ENCODE data around the gene RIOK1.
"Not testable (repeated sequence)": the region's sequence is repeated elsewhere in the genome, so short reads cannot be mapped to it uniquely, and the experiment has no call there.

Gene RIOK1

DNA sequence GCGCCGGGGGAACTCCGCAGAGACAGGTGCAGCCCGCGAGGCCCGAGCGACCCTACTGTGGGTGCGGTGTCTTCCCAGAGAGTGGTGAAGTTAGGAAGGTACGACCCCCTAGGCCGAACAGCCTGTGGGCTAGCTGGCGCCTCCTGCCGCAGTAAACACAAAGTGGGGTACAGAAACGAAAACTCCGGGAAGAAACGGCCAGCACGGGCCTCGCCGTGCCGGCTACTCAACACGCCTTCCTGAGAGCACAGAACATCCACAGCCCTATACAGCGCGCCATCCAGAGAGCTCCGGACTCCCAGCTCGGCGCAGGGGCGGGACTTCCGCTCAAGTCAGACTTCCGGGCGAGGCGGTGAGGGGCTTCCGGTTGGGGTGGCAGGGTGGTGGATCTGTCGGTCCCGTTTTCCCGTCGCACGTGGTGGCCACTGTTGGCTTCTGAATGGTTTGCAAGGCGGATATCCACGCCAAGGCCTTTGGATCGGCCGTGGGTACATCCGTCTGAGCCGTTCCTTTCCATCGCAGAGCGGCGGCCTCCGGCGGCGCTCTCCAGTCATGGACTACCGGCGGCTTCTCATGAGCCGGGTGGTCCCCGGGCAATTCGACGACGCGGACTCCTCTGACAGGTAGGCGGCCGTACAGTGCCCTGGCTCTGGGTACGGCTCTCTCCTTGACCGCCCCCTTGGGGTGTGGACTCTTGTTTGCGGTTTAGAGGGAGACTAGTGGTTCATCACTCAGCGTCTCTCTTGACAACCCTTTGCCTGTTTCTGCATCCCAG is at the start of gene RIOK1, which contains the start of gene CAGE1:
RIOK1 (plus strand) TSS at position 358 of the 775 bp plus-strand sequence; CDS start at position 553, 195 bp downstream.
CAGE1 (minus strand) TSS at position 292 of the 775 bp plus-strand sequence. CDS start 2,569 bp downstream, outside the sequence.
- H3K4me3 ChIP-seq (ENCODE audit: low read length) = peak within 1 kb of the TSS; percentile 83
- TF ChIP-seq, protein P1, sequence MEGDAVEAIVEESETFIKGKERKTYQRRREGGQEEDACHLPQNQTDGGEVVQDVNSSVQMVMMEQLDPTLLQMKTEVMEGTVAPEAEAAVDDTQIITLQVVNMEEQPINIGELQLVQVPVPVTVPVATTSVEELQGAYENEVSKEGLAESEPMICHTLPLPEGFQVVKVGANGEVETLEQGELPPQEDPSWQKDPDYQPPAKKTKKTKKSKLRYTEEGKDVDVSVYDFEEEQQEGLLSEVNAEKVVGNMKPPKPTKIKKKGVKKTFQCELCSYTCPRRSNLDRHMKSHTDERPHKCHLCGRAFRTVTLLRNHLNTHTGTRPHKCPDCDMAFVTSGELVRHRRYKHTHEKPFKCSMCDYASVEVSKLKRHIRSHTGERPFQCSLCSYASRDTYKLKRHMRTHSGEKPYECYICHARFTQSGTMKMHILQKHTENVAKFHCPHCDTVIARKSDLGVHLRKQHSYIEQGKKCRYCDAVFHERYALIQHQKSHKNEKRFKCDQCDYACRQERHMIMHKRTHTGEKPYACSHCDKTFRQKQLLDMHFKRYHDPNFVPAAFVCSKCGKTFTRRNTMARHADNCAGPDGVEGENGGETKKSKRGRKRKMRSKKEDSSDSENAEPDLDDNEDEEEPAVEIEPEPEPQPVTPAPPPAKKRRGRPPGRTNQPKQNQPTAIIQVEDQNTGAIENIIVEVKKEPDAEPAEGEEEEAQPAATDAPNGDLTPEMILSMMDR (conservative IDR thresholded peaks at IDR 0.05; ENCODE audit: low read length) = peak; percentile 18
- peak; percentile 93 for DNase-seq (ENCODE audit: low read depth)

DNA sequence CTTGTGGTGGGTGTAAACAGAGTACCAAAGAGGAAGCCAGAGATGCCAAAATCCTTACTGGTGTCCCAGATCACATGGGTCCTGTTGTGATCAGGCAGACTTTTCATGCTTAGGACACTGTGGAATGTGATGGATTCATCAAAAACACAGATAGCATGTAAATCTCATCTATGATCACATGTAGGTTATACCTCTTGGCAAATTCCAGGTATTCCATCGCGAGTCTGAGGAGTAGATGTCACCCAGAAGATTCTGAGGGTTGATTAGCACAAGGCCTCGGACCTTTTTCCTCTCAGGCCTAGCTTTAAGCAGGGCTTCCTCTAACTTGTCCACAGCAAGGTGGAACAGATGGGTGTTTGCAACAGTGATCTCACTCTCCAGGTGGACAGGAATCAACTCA is 48.3 kb upstream of the RIOK1 start:
- DNase-seq (ENCODE audit: low read depth) = no peak
- TF ChIP-seq, protein P1 (conservative IDR thresholded peaks at IDR 0.05; ENCODE audit: low read length) = no peak
- H3K4me3 ChIP-seq (ENCODE audit: low read length) = no peak overlapping the region

DNA sequence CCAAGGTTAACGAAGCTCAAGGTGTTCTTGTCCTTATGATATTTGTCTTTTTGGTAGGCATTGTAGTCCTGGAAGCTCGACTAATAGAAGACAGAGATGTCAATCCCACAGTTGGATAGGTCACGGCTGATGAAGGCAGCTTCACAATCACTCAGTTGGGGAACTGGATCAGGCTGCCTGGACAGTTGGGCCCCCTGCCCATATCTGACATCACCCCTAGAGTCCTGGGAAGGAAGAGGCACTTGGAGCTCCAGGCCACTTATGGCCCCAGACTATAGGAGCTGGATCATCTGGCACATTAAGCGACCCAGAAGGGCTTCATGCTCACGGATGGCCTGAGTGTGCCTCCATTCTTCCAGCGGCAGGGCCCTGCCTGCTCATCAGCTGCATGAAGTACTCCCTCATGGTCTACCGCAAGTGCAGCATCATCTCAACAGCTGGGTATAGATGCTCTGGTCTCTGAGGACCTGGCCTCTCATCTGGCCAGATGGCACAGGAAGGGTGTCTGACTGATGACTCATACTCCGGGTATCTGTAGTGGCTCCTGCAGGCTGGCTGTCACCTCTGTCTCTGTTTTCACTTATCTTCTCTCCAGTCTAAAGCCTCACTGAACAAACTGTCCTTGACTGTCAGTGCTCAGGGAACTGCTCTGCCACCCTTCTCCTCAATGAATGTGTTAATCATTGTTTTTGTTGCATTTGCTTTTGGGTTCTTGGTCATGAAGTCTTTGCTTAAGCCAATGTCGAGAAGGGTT is 47.4 kb upstream of the RIOK1 start:
- peak; percentile 5 for DNase-seq (ENCODE audit: low read depth)
- no peak overlapping the region for H3K4me3 ChIP-seq (ENCODE audit: low read length)
- TF ChIP-seq, protein P1 (conservative IDR thresholded peaks at IDR 0.05; ENCODE audit: low read length) = no peak

DNA sequence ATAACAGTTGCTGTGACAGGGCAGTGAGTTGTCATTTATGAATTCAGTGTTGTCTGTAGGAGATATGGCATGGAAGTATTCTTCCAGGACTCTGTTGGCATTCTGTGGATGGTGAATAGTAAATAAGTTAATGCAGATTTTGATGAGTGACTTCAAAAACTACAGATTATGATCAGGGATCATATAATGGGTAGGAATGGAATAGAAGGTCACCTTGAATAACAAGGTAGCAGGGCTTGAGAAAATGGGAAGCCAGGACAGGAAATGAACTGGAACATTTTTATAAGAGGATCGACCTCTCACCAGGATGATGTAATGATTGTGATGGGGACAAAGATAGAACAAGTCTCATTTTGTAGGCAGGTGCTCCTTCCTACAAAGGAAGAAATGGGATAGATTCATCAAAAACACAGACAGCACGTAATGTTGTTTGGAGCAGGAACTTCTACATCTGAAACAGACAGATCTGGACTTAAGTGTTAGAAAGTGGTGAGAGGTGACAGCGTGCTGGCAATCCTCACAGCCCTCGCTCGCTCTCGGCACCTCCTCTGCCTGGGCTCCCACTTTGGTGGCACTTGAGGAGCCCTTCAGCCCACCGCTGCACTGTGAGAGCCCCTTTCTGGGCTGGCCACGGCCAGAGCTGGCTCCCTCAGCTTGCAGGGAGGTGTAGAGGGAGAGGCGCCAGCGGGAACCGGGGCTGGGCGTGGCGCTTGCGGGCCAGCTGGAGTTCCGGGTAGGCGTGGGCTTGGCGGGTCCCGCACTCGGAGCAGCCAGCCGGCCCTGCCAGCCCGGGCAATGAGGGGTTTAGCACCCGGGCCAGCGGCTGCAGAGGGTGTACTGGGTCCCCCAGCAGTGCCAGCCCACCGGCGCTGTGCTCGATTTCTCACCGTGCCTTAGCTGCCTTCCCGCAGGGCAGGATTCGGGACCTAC is 45.8 kb upstream of the RIOK1 start:
- no peak overlapping the region for H3K4me3 ChIP-seq (ENCODE audit: low read length)
- TF ChIP-seq, protein P1 (conservative IDR thresholded peaks at IDR 0.05; ENCODE audit: low read length) = no peak
- no peak for DNase-seq (ENCODE audit: low read depth)

DNA sequence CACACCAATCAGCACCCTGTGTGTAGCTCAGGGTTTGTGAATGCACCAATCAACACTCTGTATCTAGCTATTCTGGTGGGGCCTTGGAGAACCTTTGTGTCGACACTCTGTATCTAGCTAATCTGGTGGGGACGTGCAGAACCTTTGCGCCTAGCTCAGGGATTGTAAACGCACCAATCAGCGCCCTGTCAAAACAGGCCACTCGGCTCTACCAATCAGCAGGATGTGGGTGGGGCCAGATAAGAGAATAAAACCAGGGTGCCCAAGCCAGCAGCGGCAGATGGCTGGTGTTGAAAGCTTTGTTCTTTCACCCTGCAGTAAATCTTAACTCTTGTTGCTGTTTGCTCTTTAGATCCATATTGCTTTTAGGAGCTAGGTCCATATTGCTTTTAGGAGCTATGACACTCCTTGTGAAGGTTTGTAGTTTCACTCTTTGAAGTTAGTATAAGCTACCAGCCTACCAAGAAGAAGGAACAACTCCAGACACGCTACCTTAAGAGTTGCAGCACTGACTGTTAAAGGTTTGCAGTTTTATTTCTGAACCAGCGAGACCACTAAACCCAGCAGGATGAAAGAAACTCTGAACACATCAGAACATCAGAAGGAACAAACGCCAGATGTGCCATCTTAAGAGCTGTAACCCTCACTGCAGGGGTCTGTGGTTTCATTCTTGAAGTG is 44.7 kb upstream of the RIOK1 start:
- not testable (repeated sequence) for DNase-seq (ENCODE audit: low read depth); H3K4me3 ChIP-seq (ENCODE audit: low read length)

DNA sequence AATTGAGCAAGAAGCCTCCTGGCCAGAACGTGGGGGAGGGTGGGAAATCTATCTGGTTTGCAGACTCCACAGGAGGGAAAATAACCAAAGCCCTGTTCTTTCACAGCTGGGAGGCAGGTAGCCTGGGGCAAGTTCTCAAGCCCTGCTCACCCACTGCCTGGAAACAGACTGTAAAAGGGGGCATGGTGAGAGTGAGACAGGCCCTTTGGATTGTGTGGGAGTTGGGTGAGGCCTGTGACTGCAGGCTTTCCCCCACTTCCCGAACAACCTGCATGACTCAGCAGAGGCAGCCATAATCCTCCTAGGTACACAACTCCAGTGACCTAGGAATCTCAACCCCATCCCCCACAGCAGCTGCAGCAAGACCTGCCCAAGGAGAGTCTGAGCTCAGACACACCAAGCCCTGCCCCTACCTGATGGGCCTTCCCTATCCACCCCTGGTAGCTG is 42.0 kb upstream of the RIOK1 start:
- H3K4me3 ChIP-seq (ENCODE audit: low read length); DNase-seq (ENCODE audit: low read depth): not testable (repeated sequence)

DNA sequence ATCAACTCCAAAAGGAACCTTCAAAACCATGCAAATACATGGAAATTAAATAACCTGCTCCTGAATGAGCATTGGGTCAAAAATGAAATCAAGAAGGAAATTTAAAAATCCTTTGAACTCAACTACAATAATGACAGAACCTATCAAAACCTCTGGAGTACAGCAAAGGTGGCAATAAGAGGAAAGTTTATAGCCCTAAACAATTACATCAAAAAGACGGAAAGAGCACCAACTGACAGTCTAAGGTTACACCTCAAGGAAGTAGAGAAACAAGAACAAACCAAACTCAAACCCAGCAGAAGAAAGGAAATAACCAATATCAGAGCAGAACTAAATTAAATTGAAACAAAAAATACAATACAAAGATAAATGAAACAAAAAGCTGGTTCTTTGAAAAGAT is 39.0 kb upstream of the RIOK1 start:
- H3K4me3 ChIP-seq (ENCODE audit: low read length); DNase-seq (ENCODE audit: low read depth): not testable (repeated sequence)

DNA sequence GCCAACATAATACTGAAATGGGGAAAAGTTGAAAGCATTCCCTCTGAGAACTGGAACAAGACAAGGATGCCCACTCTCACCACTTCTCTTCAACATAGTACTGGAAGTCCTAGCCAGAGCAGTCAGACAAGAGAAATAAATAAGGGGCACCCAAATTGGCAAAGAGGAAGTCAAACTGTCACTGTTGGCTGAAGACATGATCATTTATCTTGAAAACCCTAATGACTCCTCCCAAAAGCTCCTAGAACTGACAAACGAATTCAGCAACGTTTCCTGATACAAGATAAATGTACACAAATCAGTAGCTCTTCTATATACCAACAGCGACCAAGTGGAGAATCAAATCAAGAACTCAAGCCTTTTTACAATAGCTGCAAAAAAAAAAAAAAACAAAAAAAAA is 37.7 kb upstream of the RIOK1 start:
- not testable (repeated sequence) for H3K4me3 ChIP-seq (ENCODE audit: low read length); DNase-seq (ENCODE audit: low read depth)

All from AG10803 (cell line).